ENCODE data around the gene DGKK.

DGKK gene

GRCh38 chrX:50459615-50460014, 11.0 kb downstream of the DGKK start:
- Histone ChIP-seq H3K4me1 (ENCODE audit: control insufficient read depth, insufficient read depth, low read length) (no peaks in the 10 kb centered on the region), H3K36me3 (ENCODE audit: control insufficient read depth, insufficient read depth, low read length) (no peaks in the 10 kb centered on the region), H3K4me3 (ENCODE audit: low read length) (no peak overlapping the region), H3K27ac (ENCODE audit: low read length) (no peak overlapping the region), H3K27me3 (ENCODE audit: control insufficient read depth, insufficient read depth, low read length) (no peaks in the 10 kb centered on the region), H3K9me3 (ENCODE audit: control insufficient read depth, insufficient read depth, low read length) (no peaks in the 10 kb centered on the region)
- no peak for DNase-seq (ENCODE audit: low read depth, low spot score)
- no CpG with 5 or more reads among the region's 1 CpG for WGBS (ENCODE audit: insufficient coverage, insufficient read length)

GRCh38 chrX:50458483-50458882, 12.1 kb downstream of the DGKK start:
- Histone ChIP-seq H3K36me3 (ENCODE audit: control insufficient read depth, insufficient read depth, low read length) (no peaks in the 10 kb centered on the region), H3K27me3 (ENCODE audit: control insufficient read depth, insufficient read depth, low read length) (no peaks in the 10 kb centered on the region), H3K4me3 (ENCODE audit: low read length) (no peak overlapping the region), H3K4me1 (ENCODE audit: control insufficient read depth, insufficient read depth, low read length) (no peaks in the 10 kb centered on the region), H3K27ac (ENCODE audit: low read length) (no peak overlapping the region), H3K9me3 (ENCODE audit: control insufficient read depth, insufficient read depth, low read length) (no peaks in the 10 kb centered on the region)
- no CpG with 5 or more reads among the region's 3 CpGs for WGBS (ENCODE audit: insufficient coverage, insufficient read length)
- DNase-seq (ENCODE audit: low read depth, low spot score) = no peak

GRCh38 chrX:50456712-50457484, 13.7 kb downstream of the DGKK start:
- DNase-seq (ENCODE audit: low read depth, low spot score) = no peak
- Histone ChIP-seq H3K9me3 (ENCODE audit: control insufficient read depth, insufficient read depth, low read length) (no peaks in the 10 kb centered on the region), H3K27me3 (ENCODE audit: control insufficient read depth, insufficient read depth, low read length) (no peaks in the 10 kb centered on the region), H3K4me1 (ENCODE audit: control insufficient read depth, insufficient read depth, low read length) (no peaks in the 10 kb centered on the region), H3K36me3 (ENCODE audit: control insufficient read depth, insufficient read depth, low read length) (no peaks in the 10 kb centered on the region), H3K4me3 (ENCODE audit: low read length) (no peak overlapping the region), H3K27ac (ENCODE audit: low read length) (no peak overlapping the region)
- no CpG with 5 or more reads among the region's 6 CpGs for WGBS (ENCODE audit: insufficient coverage, insufficient read length)

- no peak for DNase-seq (ENCODE audit: low read depth, low spot score)
- Histone ChIP-seq H3K27me3 (ENCODE audit: control insufficient read depth, insufficient read depth, low read length) (no peaks in the 10 kb centered on the region), H3K9me3 (ENCODE audit: control insufficient read depth, insufficient read depth, low read length) (no peaks in the 10 kb centered on the region), H3K4me3 (ENCODE audit: low read length) (no peak overlapping the region), H3K36me3 (ENCODE audit: control insufficient read depth, insufficient read depth, low read length) (no peaks in the 10 kb centered on the region), H3K27ac (ENCODE audit: low read length) (no peak overlapping the region), H3K4me1 (ENCODE audit: control insufficient read depth, insufficient read depth, low read length) (no peaks in the 10 kb centered on the region)
Observed at GRCh38 chrX:50452782-50453181, 17.8 kb downstream of the DGKK start.

GRCh38 chrX:50450324-50450723, 20.3 kb downstream of the DGKK start:
- Histone ChIP-seq H3K9me3 (ENCODE audit: control insufficient read depth, insufficient read depth, low read length) (no peaks in the 10 kb centered on the region), H3K36me3 (ENCODE audit: control insufficient read depth, insufficient read depth, low read length) (no peaks in the 10 kb centered on the region), H3K27ac (ENCODE audit: low read length) (no peak overlapping the region), H3K27me3 (ENCODE audit: control insufficient read depth, insufficient read depth, low read length) (no peaks in the 10 kb centered on the region), H3K4me3 (ENCODE audit: low read length) (no peak overlapping the region), H3K4me1 (ENCODE audit: control insufficient read depth, insufficient read depth, low read length) (no peaks in the 10 kb centered on the region)
- DNase-seq (ENCODE audit: low read depth, low spot score) = no peak
- WGBS (ENCODE audit: insufficient coverage, insufficient read length) = no CpG with 5 or more reads among the region's 1 CpG

GRCh38 chrX:50448565-50448964, 22.1 kb downstream of the DGKK start:
- Histone ChIP-seq H3K36me3 (ENCODE audit: control insufficient read depth, insufficient read depth, low read length) (no peaks in the 10 kb centered on the region), H3K9me3 (ENCODE audit: control insufficient read depth, insufficient read depth, low read length) (no peaks in the 10 kb centered on the region), H3K4me1 (ENCODE audit: control insufficient read depth, insufficient read depth, low read length) (no peaks in the 10 kb centered on the region), H3K4me3 (ENCODE audit: low read length) (no peak overlapping the region), H3K27ac (ENCODE audit: low read length) (no peak overlapping the region), H3K27me3 (ENCODE audit: control insufficient read depth, insufficient read depth, low read length) (no peaks in the 10 kb centered on the region)
- WGBS (ENCODE audit: insufficient coverage, insufficient read length) = no CpG with 5 or more reads among the region's 2 CpGs
- no peak for DNase-seq (ENCODE audit: low read depth, low spot score)

GRCh38 chrX:50447535-50447934, 23.1 kb downstream of the DGKK start:
- Histone ChIP-seq H3K9me3 (ENCODE audit: control insufficient read depth, insufficient read depth, low read length) (no peaks in the 10 kb centered on the region), H3K36me3 (ENCODE audit: control insufficient read depth, insufficient read depth, low read length) (no peaks in the 10 kb centered on the region), H3K4me3 (ENCODE audit: low read length) (no peak overlapping the region), H3K27me3 (ENCODE audit: control insufficient read depth, insufficient read depth, low read length) (no peaks in the 10 kb centered on the region), H3K4me1 (ENCODE audit: control insufficient read depth, insufficient read depth, low read length) (no peaks in the 10 kb centered on the region), H3K27ac (ENCODE audit: low read length) (no peak overlapping the region)
- DNase-seq (ENCODE audit: low read depth, low spot score) = no peak
- WGBS (ENCODE audit: insufficient coverage, insufficient read length) = no CpG with 5 or more reads among the region's 3 CpGs

GRCh38 chrX:50442426-50443116, 28.1 kb downstream of the DGKK start:
- no peaks in the 10 kb centered on the region for H3K36me3 ChIP-seq (ENCODE audit: control insufficient read depth, insufficient read depth, low read length)
- H3K27ac ChIP-seq (ENCODE audit: low read length) = no peak overlapping the region
- H3K4me3 ChIP-seq (ENCODE audit: low read length) = no peak overlapping the region
- no peaks in the 10 kb centered on the region for H3K4me1 ChIP-seq (ENCODE audit: control insufficient read depth, insufficient read depth, low read length)
- H3K9me3 ChIP-seq (ENCODE audit: control insufficient read depth, insufficient read depth, low read length) = no peaks in the 10 kb centered on the region
- no peak for DNase-seq (ENCODE audit: low read depth, low spot score)
- no CpG with 5 or more reads among the region's 3 CpGs for WGBS (ENCODE audit: insufficient coverage, insufficient read length)
- H3K27me3 ChIP-seq (ENCODE audit: control insufficient read depth, insufficient read depth, low read length) = no peaks in the 10 kb centered on the region

- Histone ChIP-seq H3K9me3 (ENCODE audit: control insufficient read depth, insufficient read depth, low read length) (no peaks in the 10 kb centered on the region), H3K4me1 (ENCODE audit: control insufficient read depth, insufficient read depth, low read length) (no peaks in the 10 kb centered on the region; the same call in 1 of the 2 replicates), H3K27ac (ENCODE audit: low read length) (no peak overlapping the region), H3K36me3 (ENCODE audit: control insufficient read depth, insufficient read depth, low read length) (no peaks in the 10 kb centered on the region), H3K27me3 (ENCODE audit: control insufficient read depth, insufficient read depth, low read length) (no peaks in the 10 kb centered on the region), H3K4me3 (ENCODE audit: low read length) (no peak overlapping the region)
- WGBS (ENCODE audit: insufficient coverage, insufficient read length) = no CpG with 5 or more reads among the region's 6 CpGs
- no peak for DNase-seq (ENCODE audit: low read depth, low spot score)
Observed at GRCh38 chrX:50436797-50437196, 33.8 kb downstream of the DGKK start.

GRCh38 chrX:50432829-50433289, 37.8 kb downstream of the DGKK start:
- WGBS (ENCODE audit: insufficient coverage, insufficient read length) = no CpG with 5 or more reads among the region's 3 CpGs

More at GRCh38 chrX:50432829-50433289, 37.8 kb downstream of the DGKK start:
- H3K9me3 ChIP-seq (ENCODE audit: control insufficient read depth, insufficient read depth, low read length) = no peaks in the 10 kb centered on the region
- no peaks in the 10 kb centered on the region for H3K36me3 ChIP-seq (ENCODE audit: control insufficient read depth, insufficient read depth, low read length)
- DNase-seq (ENCODE audit: low read depth, low spot score) = no peak
- H3K27ac ChIP-seq (ENCODE audit: low read length) = no peak overlapping the region
- H3K4me1 ChIP-seq (ENCODE audit: control insufficient read depth, insufficient read depth, low read length) = no peaks in the 10 kb centered on the region; the same call in 1 of the 2 replicates
- no peaks in the 10 kb centered on the region for H3K27me3 ChIP-seq (ENCODE audit: control insufficient read depth, insufficient read depth, low read length)
- no peak overlapping the region for H3K4me3 ChIP-seq (ENCODE audit: low read length)

All from iPS DF 6.9 (cell line).